HepG2 (cell line): Measurements from ENCODE around the gene CEACAM16. TPM values are rescaled to one million over a fixed set of nuclear protein-coding genes. Genes with fewer than 3 reads are reported as not detected.

Source experiments
- AGO2 ChIP-seq: fragments of 200-400 bp; formaldehyde crosslinking; optimal IDR thresholded peaks from 2 replicates; pipeline ENCODE3; 2017; ENCODE audit warnings: mild to moderate bottlenecking, low read depth, low read length, moderate library complexity
- HNRNPL ChIP-seq: fragments of 200-400 bp; formaldehyde crosslinking; IDR thresholded peaks from 2 replicates; pipeline ENCODE4 v1.6.1; 2017; ENCODE audit warnings: mild to moderate bottlenecking, low read depth, low read length
- MIXL1 ChIP-seq: IDR thresholded peaks from 2 replicates; pipeline ENCODE4 v1.6.1; 2016
- NCOA5 ChIP-seq: sonication (generic); formaldehyde crosslinking; IDR thresholded peaks from 2 replicates; pipeline ENCODE4 v1.4.0; 2020; ENCODE audit warnings: missing genetic modification reagents
- RXRB ChIP-seq: IDR thresholded peaks from 2 replicates; pipeline ENCODE4 v1.6.1; 2016; ENCODE audit warnings: borderline replicate concordance, missing genetic modification reagents, missing compliant biosample characterization
- SCMH1 ChIP-seq: sonication (generic); formaldehyde crosslinking; IDR thresholded peaks from 2 replicates; pipeline ENCODE4 v1.9.0; 2021; ENCODE audit warnings: missing genetic modification reagents, mild to moderate bottlenecking, borderline replicate concordance
- TAF15 ChIP-seq: fragments of 200-400 bp; formaldehyde crosslinking; IDR thresholded peaks from one replicate; pipeline ENCODE4 v1.6.1; 2018; ENCODE audit warnings: mild to moderate bottlenecking, low read depth, low read length; ENCODE audit not compliant: poor library complexity, severe bottlenecking
- ZFX ChIP-seq: sonication (generic); formaldehyde crosslinking; IDR thresholded peaks from 2 replicates; pipeline ENCODE4 v1.4.0; 2020; ENCODE audit warnings: mild to moderate bottlenecking, low read depth, missing genetic modification reagents, moderate library complexity
- ZNF12 ChIP-seq: sonication (generic); formaldehyde crosslinking; IDR thresholded peaks from 2 replicates; pipeline ENCODE4 v1.5.0; 2020; ENCODE audit warnings: missing genetic modification reagents
- ZNF235 ChIP-seq: sonication (generic); formaldehyde crosslinking; IDR thresholded peaks from 2 replicates; pipeline ENCODE4 v1.8.1; 2023; ENCODE audit warnings: mild to moderate bottlenecking, missing genetic modification reagents, borderline replicate concordance
- ZNF3 ChIP-seq: IDR thresholded peaks from 2 replicates; pipeline ENCODE4 v1.7.0; 2017; ENCODE audit warnings: inconsistent platforms
- ZNF354B ChIP-seq: sonication (generic); formaldehyde crosslinking; IDR thresholded peaks from 2 replicates; pipeline ENCODE4 v1.8.0; 2022; ENCODE audit warnings: mild to moderate bottlenecking, missing genetic modification reagents
- ZNF510 ChIP-seq: sonication (generic); formaldehyde crosslinking; IDR thresholded peaks from 2 replicates; pipeline ENCODE4 v1.4.0; 2020; ENCODE audit warnings: low read depth, mild to moderate bottlenecking, missing genetic modification reagents
- ZNF644 ChIP-seq: IDR thresholded peaks from 2 replicates; pipeline ENCODE4 v1.6.1; 2016; ENCODE audit warnings: low read depth
- ZNF776 ChIP-seq: sonication (generic); formaldehyde crosslinking; IDR thresholded peaks from 2 replicates; pipeline ENCODE4 v1.4.0; 2020; ENCODE audit warnings: mild to moderate bottlenecking, missing genetic modification reagents
- polyA plus RNA-seq, 8 experiments: library from polyadenylated mRNA; depleted of rRNA in 3 of 8; stranded (reverse) in 7 of 8; unstranded in 1 of 8; fragments of >200 nt; fragmentation: Illumina TruSeq in 4 of 8; extraction: Trizol in 4 of 8; gene quantifications; 2 replicates each; pipeline versions ENCODE4 v1.2.1 to v1.2.3, GENCODE V29; 2011 to 2016; ENCODE audit warnings: low read depth in 4 of 8, missing spikeins in 1 of 8, mixed read lengths in 1 of 8; ENCODE audit not compliant: insufficient read depth in 1 of 8
- total RNA-seq, 5 experiments: library from RNA; depleted of rRNA; stranded (reverse); fragments of >200 nt; fragmentation: Illumina TruSeq; extraction: Trizol; gene quantifications; 2 replicates each; pipeline ENCODE4 v1.2.3, GENCODE V29; 2016; ENCODE audit warnings: low read depth in 1 of 5
- TF ChIP-seq, protein P1 (sequence below): sonication (generic); formaldehyde crosslinking; IDR thresholded peaks from 2 replicates; pipeline ENCODE4 v1.5.0; 2020; ENCODE audit warnings: mild to moderate bottlenecking, missing genetic modification reagents
- TF ChIP-seq, protein P2 (sequence below): sonication (generic); formaldehyde crosslinking; IDR thresholded peaks from 2 replicates; pipeline ENCODE4 v1.4.0; 2020; ENCODE audit warnings: missing genetic modification reagents, mild to moderate bottlenecking, borderline replicate concordance
- TF ChIP-seq, protein P3 (sequence below): sonication (generic); formaldehyde crosslinking; IDR thresholded peaks from 2 replicates; pipeline ENCODE4 v1.5.1; 2020; ENCODE audit warnings: mild to moderate bottlenecking, missing genetic modification reagents, moderate library complexity
- TF ChIP-seq, protein P4 (sequence below): sonication (generic); formaldehyde crosslinking; IDR thresholded peaks from 2 replicates; pipeline ENCODE4 v1.8.1; 2023; ENCODE audit warnings: mild to moderate bottlenecking, missing genetic modification reagents, borderline replicate concordance
- TF ChIP-seq, protein P5 (sequence below): IDR thresholded peaks from 2 replicates; pipeline ENCODE4 v1.6.1; 2012; ENCODE audit warnings: inconsistent platforms

The CEACAM16 gene
- total and polyA plus RNA-seq, 2 of the 13 experiments (the other 11 are each of a cell fraction or from before 2014, with no cell fraction given): not detected

DNA sequence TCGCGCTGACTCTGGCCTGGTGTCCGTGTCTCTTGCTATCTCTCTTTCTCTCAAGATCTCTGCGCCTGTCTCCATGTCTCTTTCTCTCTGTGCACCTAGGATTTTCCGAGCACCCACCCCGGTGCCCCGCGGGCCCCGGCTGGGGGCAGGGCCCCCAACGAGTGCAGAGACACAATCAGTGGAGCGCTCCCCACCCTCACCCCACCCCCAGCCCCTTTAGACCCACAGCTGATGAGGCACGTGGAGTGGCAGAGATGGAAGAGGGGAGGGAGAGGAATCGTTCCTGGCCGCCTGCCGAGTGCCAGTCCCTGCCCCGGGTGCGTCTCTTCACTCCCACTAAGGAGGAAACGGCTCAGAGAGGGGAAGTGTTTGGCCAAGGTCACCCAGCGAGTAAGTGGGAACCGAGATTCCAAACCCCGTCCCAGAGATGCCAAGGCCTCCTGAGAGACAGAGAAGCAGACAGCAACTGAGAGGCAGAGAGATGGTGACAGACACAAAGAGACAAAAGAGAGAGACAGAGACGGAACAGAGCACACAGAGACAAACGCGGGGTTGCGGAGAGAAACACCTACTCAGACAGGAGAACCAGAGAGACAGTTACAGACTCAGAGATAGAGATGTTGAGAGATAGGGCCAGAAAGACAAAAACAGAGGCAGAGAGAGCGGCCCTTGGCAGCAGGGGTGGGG lies 48.9 kb downstream of the CEACAM16 start (continued):
- peak; percentile 48 for TF ChIP-seq AGO2
- TF ChIP-seq ZNF12 (CRISPR knock-in tag): no peak
- 0 out of 2 replicates have a peak, but pooled peaks have one; percentile 38 for TF ChIP-seq ZNF776 (CRISPR knock-in tag)
- no peak for TF ChIP-seq SCMH1
- no peak for TF ChIP-seq ZNF644 (CRISPR knock-in tag)
- no peak for TF ChIP-seq ZNF510 (CRISPR knock-in tag)
- TF ChIP-seq ZNF3 (CRISPR knock-in tag): no peak
- TF ChIP-seq, protein P1, sequence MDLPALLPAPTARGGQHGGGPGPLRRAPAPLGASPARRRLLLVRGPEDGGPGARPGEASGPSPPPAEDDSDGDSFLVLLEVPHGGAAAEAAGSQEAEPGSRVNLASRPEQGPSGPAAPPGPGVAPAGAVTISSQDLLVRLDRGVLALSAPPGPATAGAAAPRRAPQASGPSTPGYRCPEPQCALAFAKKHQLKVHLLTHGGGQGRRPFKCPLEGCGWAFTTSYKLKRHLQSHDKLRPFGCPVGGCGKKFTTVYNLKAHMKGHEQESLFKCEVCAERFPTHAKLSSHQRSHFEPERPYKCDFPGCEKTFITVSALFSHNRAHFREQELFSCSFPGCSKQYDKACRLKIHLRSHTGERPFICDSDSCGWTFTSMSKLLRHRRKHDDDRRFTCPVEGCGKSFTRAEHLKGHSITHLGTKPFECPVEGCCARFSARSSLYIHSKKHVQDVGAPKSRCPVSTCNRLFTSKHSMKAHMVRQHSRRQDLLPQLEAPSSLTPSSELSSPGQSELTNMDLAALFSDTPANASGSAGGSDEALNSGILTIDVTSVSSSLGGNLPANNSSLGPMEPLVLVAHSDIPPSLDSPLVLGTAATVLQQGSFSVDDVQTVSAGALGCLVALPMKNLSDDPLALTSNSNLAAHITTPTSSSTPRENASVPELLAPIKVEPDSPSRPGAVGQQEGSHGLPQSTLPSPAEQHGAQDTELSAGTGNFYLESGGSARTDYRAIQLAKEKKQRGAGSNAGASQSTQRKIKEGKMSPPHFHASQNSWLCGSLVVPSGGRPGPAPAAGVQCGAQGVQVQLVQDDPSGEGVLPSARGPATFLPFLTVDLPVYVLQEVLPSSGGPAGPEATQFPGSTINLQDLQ (CRISPR knock-in tag): no peak
- no peak for TF ChIP-seq MIXL1 (CRISPR knock-in tag)
- TF ChIP-seq, protein P2, sequence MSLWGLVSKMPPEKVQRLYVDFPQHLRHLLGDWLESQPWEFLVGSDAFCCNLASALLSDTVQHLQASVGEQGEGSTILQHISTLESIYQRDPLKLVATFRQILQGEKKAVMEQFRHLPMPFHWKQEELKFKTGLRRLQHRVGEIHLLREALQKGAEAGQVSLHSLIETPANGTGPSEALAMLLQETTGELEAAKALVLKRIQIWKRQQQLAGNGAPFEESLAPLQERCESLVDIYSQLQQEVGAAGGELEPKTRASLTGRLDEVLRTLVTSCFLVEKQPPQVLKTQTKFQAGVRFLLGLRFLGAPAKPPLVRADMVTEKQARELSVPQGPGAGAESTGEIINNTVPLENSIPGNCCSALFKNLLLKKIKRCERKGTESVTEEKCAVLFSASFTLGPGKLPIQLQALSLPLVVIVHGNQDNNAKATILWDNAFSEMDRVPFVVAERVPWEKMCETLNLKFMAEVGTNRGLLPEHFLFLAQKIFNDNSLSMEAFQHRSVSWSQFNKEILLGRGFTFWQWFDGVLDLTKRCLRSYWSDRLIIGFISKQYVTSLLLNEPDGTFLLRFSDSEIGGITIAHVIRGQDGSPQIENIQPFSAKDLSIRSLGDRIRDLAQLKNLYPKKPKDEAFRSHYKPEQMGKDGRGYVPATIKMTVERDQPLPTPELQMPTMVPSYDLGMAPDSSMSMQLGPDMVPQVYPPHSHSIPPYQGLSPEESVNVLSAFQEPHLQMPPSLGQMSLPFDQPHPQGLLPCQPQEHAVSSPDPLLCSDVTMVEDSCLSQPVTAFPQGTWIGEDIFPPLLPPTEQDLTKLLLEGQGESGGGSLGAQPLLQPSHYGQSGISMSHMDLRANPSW (CRISPR knock-in tag): no peak
- TF ChIP-seq HNRNPL: peak; percentile 58; the same call in 1 of the 2 replicates
- TF ChIP-seq ZNF354B (CRISPR knock-in tag): no peak
- 0 out of 2 replicates have a peak, but pooled peaks have one; percentile 27 for TF ChIP-seq ZFX (CRISPR knock-in tag)
- TF ChIP-seq TAF15: no peak
- TF ChIP-seq, protein P3, sequence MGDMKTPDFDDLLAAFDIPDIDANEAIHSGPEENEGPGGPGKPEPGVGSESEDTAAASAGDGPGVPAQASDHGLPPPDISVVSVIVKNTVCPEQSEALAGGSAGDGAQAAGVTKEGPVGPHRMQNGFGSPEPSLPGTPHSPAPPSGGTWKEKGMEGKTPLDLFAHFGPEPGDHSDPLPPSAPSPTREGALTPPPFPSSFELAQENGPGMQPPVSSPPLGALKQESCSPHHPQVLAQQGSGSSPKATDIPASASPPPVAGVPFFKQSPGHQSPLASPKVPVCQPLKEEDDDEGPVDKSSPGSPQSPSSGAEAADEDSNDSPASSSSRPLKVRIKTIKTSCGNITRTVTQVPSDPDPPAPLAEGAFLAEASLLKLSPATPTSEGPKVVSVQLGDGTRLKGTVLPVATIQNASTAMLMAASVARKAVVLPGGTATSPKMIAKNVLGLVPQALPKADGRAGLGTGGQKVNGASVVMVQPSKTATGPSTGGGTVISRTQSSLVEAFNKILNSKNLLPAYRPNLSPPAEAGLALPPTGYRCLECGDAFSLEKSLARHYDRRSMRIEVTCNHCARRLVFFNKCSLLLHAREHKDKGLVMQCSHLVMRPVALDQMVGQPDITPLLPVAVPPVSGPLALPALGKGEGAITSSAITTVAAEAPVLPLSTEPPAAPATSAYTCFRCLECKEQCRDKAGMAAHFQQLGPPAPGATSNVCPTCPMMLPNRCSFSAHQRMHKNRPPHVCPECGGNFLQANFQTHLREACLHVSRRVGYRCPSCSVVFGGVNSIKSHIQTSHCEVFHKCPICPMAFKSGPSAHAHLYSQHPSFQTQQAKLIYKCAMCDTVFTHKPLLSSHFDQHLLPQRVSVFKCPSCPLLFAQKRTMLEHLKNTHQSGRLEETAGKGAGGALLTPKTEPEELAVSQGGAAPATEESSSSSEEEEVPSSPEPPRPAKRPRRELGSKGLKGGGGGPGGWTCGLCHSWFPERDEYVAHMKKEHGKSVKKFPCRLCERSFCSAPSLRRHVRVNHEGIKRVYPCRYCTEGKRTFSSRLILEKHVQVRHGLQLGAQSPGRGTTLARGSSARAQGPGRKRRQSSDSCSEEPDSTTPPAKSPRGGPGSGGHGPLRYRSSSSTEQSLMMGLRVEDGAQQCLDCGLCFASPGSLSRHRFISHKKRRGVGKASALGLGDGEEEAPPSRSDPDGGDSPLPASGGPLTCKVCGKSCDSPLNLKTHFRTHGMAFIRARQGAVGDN (CRISPR knock-in tag): 0 out of 2 replicates have a peak, but pooled peaks have one; percentile 3
- TF ChIP-seq ZNF235 (CRISPR knock-in tag): 0 out of 2 replicates have a peak, but pooled peaks have one; percentile 5
- TF ChIP-seq RXRB (CRISPR knock-in tag): no peak
- TF ChIP-seq, protein P4, sequence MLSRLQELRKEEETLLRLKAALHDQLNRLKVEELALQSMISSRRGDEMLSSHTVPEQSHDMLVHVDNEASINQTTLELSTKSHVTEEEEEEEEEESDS (CRISPR knock-in tag): no peak
- TF ChIP-seq NCOA5: no peak
- TF ChIP-seq, protein P5, sequence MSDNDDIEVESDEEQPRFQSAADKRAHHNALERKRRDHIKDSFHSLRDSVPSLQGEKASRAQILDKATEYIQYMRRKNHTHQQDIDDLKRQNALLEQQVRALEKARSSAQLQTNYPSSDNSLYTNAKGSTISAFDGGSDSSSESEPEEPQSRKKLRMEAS: peak; percentile 24; the same call in 1 of the 2 replicates
